ENCODE data around the gene IL17B. TPM values are rescaled to one million over a fixed set of nuclear protein-coding genes. Genes with fewer than 3 reads are reported as not detected.
A peak's percentile ranks its signal among the peaks of the same experiment; 100 is the strongest.
"Not testable (repeated sequence)": the region's sequence is repeated elsewhere in the genome, so short reads cannot be mapped to it uniquely, and the experiment has no call there.

Gene IL17B
- total RNA-seq, 1 experiment from 2014 or later: not detected

DNA sequence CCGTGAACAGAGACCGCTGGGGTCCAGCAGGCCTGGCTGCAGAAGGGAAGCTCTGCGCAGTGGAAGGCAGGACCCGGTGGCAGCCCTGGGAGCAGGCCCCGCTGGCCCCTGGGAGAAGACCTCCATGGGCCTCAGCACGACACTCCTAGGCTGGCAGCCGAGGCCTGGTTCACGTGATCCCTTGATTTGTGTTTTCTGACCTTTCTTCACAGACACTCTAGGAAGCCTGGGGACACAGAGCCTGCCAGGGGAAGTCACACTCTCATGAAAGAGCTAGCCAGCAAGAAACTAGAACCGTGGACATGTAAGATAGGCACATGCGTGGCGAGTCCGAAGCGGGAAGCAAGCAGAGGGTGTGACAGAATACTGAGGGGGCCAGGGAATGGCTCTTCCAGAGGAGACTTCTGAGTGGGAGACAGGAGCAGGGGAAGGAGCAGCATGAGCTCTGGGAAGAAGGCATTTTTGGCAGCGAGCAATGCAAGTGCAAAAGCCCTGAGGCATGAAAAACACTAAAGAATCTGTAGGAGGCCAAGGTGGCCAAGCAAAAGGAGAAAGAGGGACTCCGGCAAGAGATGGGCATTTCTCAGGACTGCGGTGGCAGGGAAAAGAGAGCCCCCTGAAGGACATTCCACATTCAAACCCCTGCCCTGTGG, 26.6 kb upstream of the IL17B start:
- DNase-seq (ENCODE audit: low read depth): no peak

DNA sequence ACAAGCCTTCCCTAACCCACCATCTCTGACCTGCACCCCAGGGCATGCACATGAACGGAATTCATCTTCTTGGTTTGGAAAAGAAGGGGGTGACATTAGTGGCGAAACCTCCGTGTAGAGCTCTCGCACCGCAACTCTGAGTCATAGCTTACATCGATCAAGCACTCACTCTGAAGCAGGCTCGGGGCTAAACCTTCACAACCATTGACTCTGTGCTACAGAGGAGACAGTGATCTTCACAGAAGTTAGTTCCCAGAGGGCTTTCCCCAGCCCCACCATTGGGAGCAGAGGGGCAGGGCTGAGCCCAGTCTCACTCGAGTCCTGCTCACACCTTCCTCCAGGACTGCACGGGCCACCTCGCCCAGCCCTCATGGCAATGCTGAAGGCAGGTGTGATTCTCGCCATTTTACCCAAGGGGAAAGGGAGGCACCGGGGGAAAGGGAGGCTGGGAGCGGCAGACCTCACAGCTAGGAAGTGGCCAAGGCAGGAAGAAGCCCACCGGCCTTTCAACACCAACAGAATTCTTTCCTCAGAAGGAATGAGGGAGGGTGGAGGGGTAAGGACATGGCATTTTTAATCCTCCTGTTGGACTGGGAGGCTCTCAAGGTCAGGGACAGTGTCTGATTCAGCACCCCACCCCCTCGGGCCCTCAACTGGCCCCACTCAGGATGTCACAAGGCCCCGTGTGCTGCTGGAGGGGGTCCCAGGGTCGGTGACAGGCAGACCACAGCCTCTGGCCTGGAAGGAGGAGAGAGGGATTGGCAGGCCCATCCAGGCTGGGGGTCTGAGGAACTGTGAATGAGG, 25.9 kb upstream of the IL17B start:
- DNase-seq (ENCODE audit: low read depth): no peak
- in situ Hi-C loops (cut with HindIII; ENCODE audit: low pct_unique_long_range_greater_than_20kb, low sequenced_read_pairs): no loop called here

More for the DNA sequence above, 26.6 kb upstream of the IL17B start:
- in situ Hi-C loops (cut with HindIII; ENCODE audit: low pct_unique_long_range_greater_than_20kb, low sequenced_read_pairs): no loop called here

GRCh38 chr5:149403923-149404745, 25.0 kb upstream of the IL17B start:
- in situ Hi-C loops (cut with HindIII; ENCODE audit: low pct_unique_long_range_greater_than_20kb, low sequenced_read_pairs): no loop called here
- DNase-seq (ENCODE audit: low read depth): no peak

GRCh38 chr5:149402291-149402690, 23.2 kb upstream of the IL17B start:
- no peak for DNase-seq (ENCODE audit: low read depth)
- in situ Hi-C loops (cut with HindIII; ENCODE audit: low pct_unique_long_range_greater_than_20kb, low sequenced_read_pairs): no loop called here

GRCh38 chr5:149401051-149401450, 22.0 kb upstream of the IL17B start:
- DNase-seq (ENCODE audit: low read depth): no peak
- in situ Hi-C loops (cut with HindIII; ENCODE audit: low pct_unique_long_range_greater_than_20kb, low sequenced_read_pairs): no loop called here

- DNase-seq (ENCODE audit: low read depth): no peak
- in situ Hi-C loops (cut with HindIII; ENCODE audit: low pct_unique_long_range_greater_than_20kb, low sequenced_read_pairs): no loop called here
These were observed 21.2 kb upstream of the IL17B start for GRCh38 chr5:149400304-149400703.

DNA sequence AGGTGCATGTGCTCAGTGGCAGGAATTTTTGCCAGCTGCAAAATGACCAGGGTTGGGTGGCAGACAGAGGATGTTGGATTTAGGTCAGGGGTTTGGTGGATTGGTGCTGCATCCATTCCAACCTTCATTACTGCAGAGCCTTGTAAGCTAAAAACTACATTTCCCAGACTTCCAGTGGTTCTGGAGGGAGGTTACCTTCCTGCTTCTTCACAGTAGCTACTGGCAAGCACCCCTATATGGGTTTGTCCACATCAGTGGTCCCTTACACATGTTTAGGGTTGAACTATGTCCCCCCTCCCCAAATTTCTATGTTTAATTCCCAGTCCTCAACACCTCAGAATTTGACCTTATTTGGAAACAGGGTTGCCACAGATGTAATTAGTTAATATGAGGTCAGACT, 20.7 kb upstream of the IL17B start:
- DNase-seq (ENCODE audit: low read depth): no peak
- in situ Hi-C loops (cut with HindIII; ENCODE audit: low pct_unique_long_range_greater_than_20kb, low sequenced_read_pairs): no loop called here

- in situ Hi-C loops (cut with HindIII; ENCODE audit: low pct_unique_long_range_greater_than_20kb, low sequenced_read_pairs); DNase-seq (ENCODE audit: low read depth): not testable (repeated sequence)
These were observed 19.7 kb upstream of the IL17B start for GRCh38 chr5:149398747-149399266.

DNA sequence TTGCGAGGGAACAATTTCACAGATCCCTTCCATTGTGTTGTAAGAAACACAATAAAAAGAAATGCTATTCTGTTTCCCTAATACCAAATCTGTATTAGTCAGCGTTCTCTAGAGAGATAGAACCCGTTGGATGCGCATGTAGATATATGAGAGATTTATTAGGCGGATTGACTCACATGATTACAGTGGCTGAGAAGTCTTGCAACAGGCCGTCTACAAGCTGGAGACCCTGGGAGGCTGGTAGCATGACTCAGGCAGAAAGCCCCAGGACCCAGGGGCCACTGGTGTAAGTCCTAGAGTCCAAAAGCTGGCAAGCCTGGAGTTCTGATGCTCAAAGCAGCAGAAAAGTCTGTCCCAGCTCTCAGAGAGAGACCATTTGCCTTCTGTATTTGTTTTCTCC, 18.4 kb upstream of the IL17B start:
- no peak for DNase-seq (ENCODE audit: low read depth)
- in situ Hi-C loops (cut with HindIII; ENCODE audit: low pct_unique_long_range_greater_than_20kb, low sequenced_read_pairs): no loop called here

DNA sequence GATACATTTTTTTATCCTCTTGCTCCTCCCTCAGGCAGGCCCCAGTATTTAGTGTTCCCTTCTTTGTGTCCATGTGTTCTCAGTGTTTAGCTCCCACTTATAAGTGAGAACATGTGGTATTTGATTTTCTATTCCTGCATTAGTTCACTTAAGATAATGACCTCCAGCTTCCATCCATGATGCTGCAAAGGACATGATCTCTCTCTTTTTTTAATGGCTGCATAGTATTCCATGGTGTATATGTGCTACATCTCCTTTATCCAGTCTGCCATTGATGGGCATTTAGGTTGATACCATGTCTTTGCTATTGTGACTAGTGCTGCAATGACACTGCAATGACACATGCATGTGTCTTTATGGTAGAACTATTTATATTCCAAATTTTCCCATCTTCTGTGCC, 15.9 kb upstream of the IL17B start:
- DNase-seq (ENCODE audit: low read depth); in situ Hi-C loops (cut with HindIII; ENCODE audit: low pct_unique_long_range_greater_than_20kb, low sequenced_read_pairs): not testable (repeated sequence)

DNA sequence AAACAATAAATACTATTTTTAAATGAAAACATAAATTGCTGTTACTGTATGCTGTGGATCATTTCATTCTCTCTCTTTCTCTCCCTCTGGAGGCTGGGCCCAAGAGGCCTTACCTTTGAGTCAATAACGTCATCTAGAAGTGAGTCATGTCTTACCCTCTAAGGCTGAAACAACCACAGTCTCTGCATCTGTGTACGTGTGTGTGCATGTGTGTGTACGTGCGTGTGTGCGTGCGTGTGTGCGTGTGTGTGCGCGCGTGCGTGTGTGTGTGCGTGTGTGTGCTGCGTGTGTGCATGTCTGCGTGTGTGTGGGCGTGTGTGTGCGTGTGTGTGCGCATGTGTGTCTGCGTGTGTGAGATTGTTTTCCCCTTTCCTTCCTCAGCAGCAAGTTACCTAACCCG, 13.6 kb upstream of the IL17B start:
- in situ Hi-C loops (cut with HindIII; ENCODE audit: low pct_unique_long_range_greater_than_20kb, low sequenced_read_pairs): no loop called here
- DNase-seq (ENCODE audit: low read depth): peak; percentile 49

DNA sequence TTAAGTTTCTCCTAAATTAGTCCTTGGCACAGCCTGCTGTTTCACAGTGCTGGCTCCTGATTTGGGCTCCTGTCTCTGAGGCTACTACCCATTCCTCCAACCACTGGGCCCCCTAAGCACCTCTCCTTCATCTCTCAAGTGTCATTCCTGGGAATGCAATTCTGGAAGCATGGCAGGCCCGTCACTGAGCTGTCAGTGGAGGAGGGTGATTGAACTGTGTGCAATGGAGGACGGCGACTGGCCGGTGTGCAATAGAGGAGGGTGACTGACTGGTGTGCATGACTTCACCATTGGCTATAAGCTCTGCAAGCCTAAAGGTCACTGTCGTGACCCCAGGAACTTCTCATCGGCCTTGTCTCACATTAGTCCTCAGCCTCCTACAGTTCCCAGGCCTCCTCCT, 12.4 kb upstream of the IL17B start:
- in situ Hi-C loops (cut with HindIII; ENCODE audit: low pct_unique_long_range_greater_than_20kb, low sequenced_read_pairs): no loop called here

GRCh38 chr5:149391076-149391475, 12.0 kb upstream of the IL17B start:
- DNase-seq (ENCODE audit: low read depth); in situ Hi-C loops (cut with HindIII; ENCODE audit: low pct_unique_long_range_greater_than_20kb, low sequenced_read_pairs): not testable (repeated sequence)

More for the DNA sequence above, 12.4 kb upstream of the IL17B start:
- DNase-seq (ENCODE audit: low read depth): no peak

DNA sequence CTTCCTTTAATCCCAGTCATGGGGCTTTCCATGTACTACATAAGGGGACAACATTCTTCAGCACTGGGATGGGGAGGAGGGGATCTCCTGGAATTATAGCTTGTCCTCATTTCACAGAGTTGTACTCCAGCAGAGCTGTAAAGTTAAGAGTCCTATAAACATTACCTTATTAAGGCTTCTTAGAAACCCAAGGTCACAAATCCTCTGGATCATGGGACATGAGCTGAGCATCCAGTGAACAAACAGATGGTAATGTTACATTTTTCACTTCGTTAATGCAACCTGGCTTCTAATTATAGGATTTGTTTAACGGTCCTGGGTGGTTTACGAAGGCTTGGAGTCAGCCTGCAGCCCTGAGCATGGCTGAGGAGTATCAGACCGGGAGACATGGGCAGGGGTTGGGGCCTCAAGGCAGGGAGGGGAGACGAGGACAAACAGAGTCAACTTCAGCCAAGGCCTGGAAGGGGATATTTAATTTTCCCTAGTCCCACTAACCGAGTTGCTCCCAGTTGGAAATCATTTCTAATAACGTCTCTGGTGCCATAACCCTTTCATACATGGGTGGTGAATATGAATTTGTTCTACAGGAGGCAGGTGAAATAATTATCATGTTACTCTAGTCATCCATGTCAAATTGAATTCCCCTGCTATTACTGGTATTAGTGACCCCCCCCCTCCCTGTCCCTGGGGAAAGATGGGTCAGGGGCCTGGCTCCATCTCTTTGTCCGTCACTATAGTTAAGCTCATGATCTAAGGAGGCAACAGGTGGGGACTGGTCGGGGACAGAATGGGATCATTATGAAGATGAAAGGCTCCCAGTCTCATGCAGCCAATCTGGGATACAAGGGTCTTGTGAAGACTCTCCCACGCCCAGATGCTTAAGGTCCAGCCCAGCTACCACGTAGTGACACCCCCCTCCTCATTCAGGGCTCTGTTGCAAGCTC, 10.7 kb upstream of the IL17B start:
- in situ Hi-C loops (cut with HindIII; ENCODE audit: low pct_unique_long_range_greater_than_20kb, low sequenced_read_pairs): no loop called here
- no peak for DNase-seq (ENCODE audit: low read depth)

- in situ Hi-C loops (cut with HindIII; ENCODE audit: low pct_unique_long_range_greater_than_20kb, low sequenced_read_pairs): no loop called here
- DNase-seq (ENCODE audit: low read depth): no peak
These were observed 9.6 kb upstream of the IL17B start for GRCh38 chr5:149388498-149389190.

DNA sequence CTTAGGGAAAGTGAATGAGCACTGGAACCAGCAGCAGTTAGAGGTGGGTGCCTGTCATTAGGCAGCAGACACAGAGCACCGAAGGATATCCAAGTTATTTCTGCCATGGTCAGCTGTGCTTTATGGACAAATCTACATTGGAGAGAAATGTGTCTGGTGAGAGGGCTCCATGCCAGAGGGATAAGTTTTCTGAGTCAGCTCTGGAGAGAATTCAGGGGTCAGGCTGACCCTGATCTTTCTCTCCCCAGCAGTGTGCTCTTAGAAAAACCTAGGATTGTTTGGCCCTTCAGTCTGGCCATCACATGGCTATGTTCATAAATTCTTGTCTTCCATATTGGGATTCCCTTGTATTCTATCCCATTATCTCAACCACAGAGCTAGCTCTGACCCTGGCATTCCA, 8.9 kb upstream of the IL17B start:
- in situ Hi-C loops (cut with HindIII; ENCODE audit: low pct_unique_long_range_greater_than_20kb, low sequenced_read_pairs): no loop called here
- DNase-seq (ENCODE audit: low read depth): no peak

DNA sequence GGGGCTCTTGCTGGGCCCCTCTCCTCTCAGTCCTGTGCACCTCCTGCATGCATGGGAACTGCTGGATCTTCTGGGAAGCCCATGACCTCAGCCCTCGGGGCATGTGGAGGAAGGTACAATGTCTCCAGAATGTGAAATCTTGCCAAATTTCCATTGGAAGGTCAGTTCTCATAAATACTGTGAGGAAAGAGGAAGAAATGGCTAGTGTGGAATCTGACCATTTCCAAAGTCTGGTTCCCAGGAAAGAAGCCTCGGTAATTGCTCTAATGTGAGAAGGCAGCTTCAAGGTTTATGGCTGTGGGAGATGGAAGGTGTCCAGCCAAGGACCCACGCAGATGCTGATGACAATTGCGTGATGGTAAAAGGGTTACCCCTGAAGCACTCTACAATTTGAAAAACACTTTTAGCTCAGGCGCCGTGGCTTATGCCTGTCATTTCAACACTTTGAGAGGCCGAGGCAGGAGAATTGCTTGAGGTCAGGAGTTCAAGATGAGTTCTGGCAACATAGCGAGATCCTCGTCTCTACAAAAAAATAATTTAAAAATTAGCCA, 8.1 kb upstream of the IL17B start:
- in situ Hi-C loops (cut with HindIII; ENCODE audit: low pct_unique_long_range_greater_than_20kb, low sequenced_read_pairs): no loop called here

More for the DNA sequence above, 8.1 kb upstream of the IL17B start:
- no peak for DNase-seq (ENCODE audit: low read depth)
